PC-3 (cell line): ENCODE measurements around the gene PSAP. TPM values are rescaled to one million over a fixed set of nuclear protein-coding genes. Genes with fewer than 3 reads are reported as not detected.

Experiments used
- ATAC-seq: fragments of 200-7000 bp; cut with Tn5 transposase; 2 replicates; pipeline ENCODE4 v1.9.1; 2020; ENCODE audit warnings: mild to moderate bottlenecking, moderate library complexity
- BruUV-seq: library from RNA; stranded (reverse); fragments of 400-500 nt; replicated peaks from 2 replicates; lab custom pipeline; 2021; lab: Mats Ljungman, UMichigan
- CTCF ChIA-PET: fragments of 300-600 bp; sonication (Branson Sonifier 250); formaldehyde crosslinking; loops from one replicate; lab custom pipeline; 2022; ENCODE audit warnings: antibody characterized with exemption; lab: Charles Lee
- POLR2A ChIA-PET: fragments of 300-600 bp; sonication (Branson Sonifier 250); formaldehyde crosslinking; loops from one replicate; lab custom pipeline; 2022; ENCODE audit warnings: antibody characterized with exemption; ENCODE audit not compliant: unreplicated experiment; lab: Charles Lee
- DNase-seq: peaks from one replicate; pipeline ENCODE4 v3.0.0-alpha.2; 2015
- H2AFZ ChIP-seq: fragments of 300-600 bp; sonication (generic); 2 replicates; pipeline ENCODE4 v1.6.0; 2016; ENCODE audit warnings: antibody characterized with exemption, low read length
- H3F3A ChIP-seq: fragments of 300-600 bp; sonication (generic); one replicate; pipeline ENCODE4 v1.6.0; 2017; ENCODE audit warnings: antibody characterized with exemption, low read length, control low read depth, mild to moderate bottlenecking; ENCODE audit not compliant: unreplicated experiment
- H3K27ac ChIP-seq: fragments of 300-600 bp; sonication (generic); 2 replicates; pipeline ENCODE4 v1.5.1; 2016; ENCODE audit warnings: mild to moderate bottlenecking, low read length
- H3K27me3 ChIP-seq: fragments of 300-600 bp; sonication (generic); 2 replicates; pipeline ENCODE4 v1.6.1; 2016; ENCODE audit warnings: low read length, mixed read lengths
- H3K36me3 ChIP-seq: fragments of 300-600 bp; sonication (generic); 2 replicates; pipeline ENCODE4 v1.6.1; 2016; ENCODE audit warnings: low read depth, mixed run types, low read length, mixed read lengths
- H3K4me1 ChIP-seq: fragments of 300-600 bp; sonication (generic); 2 replicates; pipeline ENCODE4 v1.5.1; 2016; ENCODE audit warnings: low read length; ENCODE audit not compliant: insufficient read depth
- H3K4me2 ChIP-seq: fragments of 300-600 bp; sonication (generic); 2 replicates; pipeline ENCODE4 v1.6.0; 2016; ENCODE audit warnings: low read length
- H3K4me3 ChIP-seq: fragments of 300-600 bp; sonication (generic); 2 replicates; pipeline ENCODE4 v1.5.1; 2016; ENCODE audit warnings: mild to moderate bottlenecking, low read length, mixed read lengths
- H3K79me2 ChIP-seq: fragments of 300-600 bp; sonication (generic); 2 replicates; pipeline ENCODE4 v1.6.1; 2017; ENCODE audit warnings: low read length, mixed read lengths
- H3K9ac ChIP-seq: fragments of 300-600 bp; sonication (generic); 2 replicates; pipeline ENCODE4 v1.6.0; 2016; ENCODE audit warnings: mild to moderate bottlenecking, low read length
- H3K9me2 ChIP-seq: fragments of 300-600 bp; sonication (generic); replicated peaks from 2 replicates; pipeline ENCODE4 v1.6.1; 2016; ENCODE audit warnings: mixed run types, low read length, mixed read lengths
- H3K9me3 ChIP-seq: fragments of 300-600 bp; sonication (generic); 2 replicates; pipeline ENCODE4 v1.6.1; 2016; ENCODE audit warnings: low read length, mixed read lengths
- H4K20me1 ChIP-seq: fragments of 300-600 bp; sonication (generic); 2 replicates; pipeline ENCODE4 v1.6.1; 2016; ENCODE audit warnings: low read length, mixed read lengths
- CTCF ChIP-seq: fragments of 300-600 bp; sonication (generic); conservative IDR thresholded peaks from 2 replicates; pipeline ENCODE4 v1.5.1; 2017; ENCODE audit warnings: antibody characterized with exemption, low read depth, mild to moderate bottlenecking, low read length
- EZH2 ChIP-seq: fragments of 300-600 bp; sonication (generic); IDR thresholded peaks from one replicate; pipeline ENCODE4 v1.6.1; 2017; ENCODE audit warnings: antibody characterized with exemption, mild to moderate bottlenecking, low read length; ENCODE audit not compliant: unreplicated experiment
- EZH2phosphoT487 ChIP-seq: fragments of 300-600 bp; sonication (generic); IDR thresholded peaks from 2 replicates; pipeline ENCODE4 v1.6.1; 2018; ENCODE audit warnings: mild to moderate bottlenecking, antibody characterized with exemption, low read length, borderline replicate concordance
- intact Hi-C: fragments of 100-400 bp; cut with micrococcal nuclease; formaldehyde crosslinking; loops from 2 replicates; pipeline ENCODE4 v1.9.0; 2023
- total RNA-seq: library from RNA; depleted of rRNA; stranded (reverse); fragments of >200 nt; gene quantifications from 2 replicates; pipeline ENCODE4 v1.2.3, GENCODE V29; 2014

The PSAP gene
- total RNA-seq, 1 experiment from 2014 or later: 334 TPM

GRCh38 chr10:71893258-71893815 is 42.3 kb upstream of the PSAP start:
- BruUV-seq: no TSS peak
- Histone ChIP-seq H3K36me3 (no peaks in the 10 kb centered on the region; the same call in 1 of the 2 replicates), H3K9ac (no peak overlapping the region), H3K27ac (no peak overlapping the region), H2AFZ (no peak overlapping the region), H3K79me2 (no peaks in the 10 kb centered on the region), H3K4me2 (no peak overlapping the region), H3K27me3 (no peaks in the 10 kb centered on the region), H3K4me1 (peaks cover 5% of the 10 kb centered on the region), H3K4me3 (no peak overlapping the region), H3F3A (no peaks in the 10 kb centered on the region), H3K9me2 (no peaks in the 10 kb centered on the region), H4K20me1 (no peaks in the 10 kb centered on the region), H3K9me3 (no peaks in the 10 kb centered on the region)
- CTCF ChIA-PET: no interaction called here
- POLR2A ChIA-PET: no interaction called here
- DNase-seq (no peak), ATAC-seq (no peak)
- TF ChIP-seq EZH2phosphoT487 (no peak), EZH2 (no peak), CTCF (no peak)
- intact Hi-C loops: loop anchor here (10.0 kb wide), 1 partner anchor 579 kb away; the partner anchor contains the start of gene SLC29A3

GRCh38 chr10:71891437-71891836 is 40.4 kb upstream of the PSAP start:
- Histone ChIP-seq H3K9ac (no peak overlapping the region), H3K36me3 (no peaks in the 10 kb centered on the region; the same call in 1 of the 2 replicates), H3K27ac (no peak overlapping the region), H3K4me2 (no peak overlapping the region), H3K4me3 (no peak overlapping the region), H3K9me2 (no peaks in the 10 kb centered on the region), H4K20me1 (no peaks in the 10 kb centered on the region), H3K9me3 (no peaks in the 10 kb centered on the region), H3K4me1 (peaks cover 5% of the 10 kb centered on the region), H3K27me3 (no peaks in the 10 kb centered on the region), H2AFZ (no peak overlapping the region), H3F3A (no peaks in the 10 kb centered on the region), H3K79me2 (no peaks in the 10 kb centered on the region)
- no peak for ATAC-seq
- no peak for DNase-seq
- BruUV-seq: no TSS peak
- intact Hi-C loops: loop anchor here (10.0 kb wide), 1 partner anchor 577 kb away; the partner anchor contains the start of gene SLC29A3
- CTCF ChIA-PET: no interaction called here
- POLR2A ChIA-PET: no interaction called here
- TF ChIP-seq CTCF: no peak
- TF ChIP-seq EZH2phosphoT487: no peak
- no peak for TF ChIP-seq EZH2

GRCh38 chr10:71889388-71889987 is 38.4 kb upstream of the PSAP start:
- Histone ChIP-seq H3K4me2 (peak overlapping the region; percentile 99), H3K27me3 (no peaks in the 10 kb centered on the region), H3K27ac (no peak overlapping the region), H4K20me1 (no peaks in the 10 kb centered on the region), H2AFZ (peak overlapping the region; percentile 99), H3K79me2 (no peaks in the 10 kb centered on the region), H3F3A (no peaks in the 10 kb centered on the region), H3K9ac (no peak overlapping the region), H3K4me3 (peak overlapping the region; percentile 85), H3K9me3 (no peaks in the 10 kb centered on the region), H3K4me1 (peaks cover 5% of the 10 kb centered on the region), H3K36me3 (no peaks in the 10 kb centered on the region), H3K9me2 (no peaks in the 10 kb centered on the region)
- CTCF ChIA-PET: no interaction called here
- ATAC-seq (peak; percentile 11), DNase-seq (peak; percentile 10)
- TF ChIP-seq EZH2phosphoT487: no peak
- no peak for TF ChIP-seq EZH2
- TF ChIP-seq CTCF: no peak
- BruUV-seq: TSS peak; percentile 70
- intact Hi-C loops: loop anchor here (2.0 to 5.0 kb wide), 2 partner anchors 37 to 51 kb away; partner anchors contain the start of gene PSAP
- POLR2A ChIA-PET: interaction anchor here (0.6 kb wide), 1 partner anchor 28 kb away, joined by 3 read pairs; no protein-coding TSS in a partner anchor
